GM23248 (cell line): Measurements from ENCODE around the gene MAGI1. TPM values are rescaled to one million over a fixed set of nuclear protein-coding genes. Genes with fewer than 3 reads are reported as not detected.

Source experiments
- DNase-seq: peaks from one replicate; pipeline ENCODE4 v3.0.0-alpha.2; 2015
- H2AFZ ChIP-seq: fragments of 200-600 bp; sonication (generic); 2 replicates; pipeline ENCODE4 v1.6.1; 2016; ENCODE audit warnings: antibody characterized with exemption
- H3F3A ChIP-seq: fragments of 200-600 bp; sonication (generic); 2 replicates; pipeline ENCODE4 v1.6.1; 2016; ENCODE audit warnings: mild to moderate bottlenecking, antibody characterized with exemption, mixed run types; ENCODE audit not compliant: insufficient read depth
- H3K27ac ChIP-seq: fragments of 200-600 bp; sonication (generic); 2 replicates; pipeline ENCODE4 v1.5.1; 2016; ENCODE audit warnings: mild to moderate bottlenecking
- H3K27me3 ChIP-seq: fragments of 200-600 bp; sonication (generic); replicated peaks from 2 replicates; pipeline ENCODE4 v1.6.1; 2016; ENCODE audit warnings: mild to moderate bottlenecking; ENCODE audit not compliant: insufficient read depth
- H3K36me3 ChIP-seq: fragments of 200-600 bp; sonication (generic); 2 replicates; pipeline ENCODE4 v1.6.1; 2016; ENCODE audit warnings: low read depth, mild to moderate bottlenecking
- H3K4me1 ChIP-seq: fragments of 200-600 bp; sonication (generic); 2 replicates; pipeline ENCODE4 v1.6.1; 2016; ENCODE audit warnings: mild to moderate bottlenecking; ENCODE audit not compliant: insufficient read depth
- H3K4me2 ChIP-seq: fragments of 200-600 bp; sonication (generic); one replicate; pipeline ENCODE4 v1.6.1; 2016; ENCODE audit warnings: mild to moderate bottlenecking; ENCODE audit not compliant: unreplicated experiment
- H3K4me3 ChIP-seq: fragments of 200-600 bp; sonication (generic); 2 replicates; pipeline ENCODE4 v1.5.1; 2016; ENCODE audit warnings: mild to moderate bottlenecking
- H3K79me2 ChIP-seq: fragments of 200-600 bp; sonication (generic); 2 replicates; pipeline ENCODE4 v1.6.1; 2016; ENCODE audit warnings: mild to moderate bottlenecking; ENCODE audit not compliant: insufficient read depth
- H3K9ac ChIP-seq: fragments of 200-600 bp; sonication (generic); 2 replicates; pipeline ENCODE4 v1.6.1; 2016; ENCODE audit warnings: mild to moderate bottlenecking
- H3K9me2 ChIP-seq: fragments of 200-600 bp; sonication (generic); 2 replicates; pipeline ENCODE4 v1.6.1; 2016; ENCODE audit warnings: mixed run types, mild to moderate bottlenecking, moderate library complexity; ENCODE audit not compliant: insufficient read depth
- H3K9me3 ChIP-seq: fragments of 200-600 bp; sonication (generic); one replicate; pipeline ENCODE4 v1.6.1; 2017; ENCODE audit warnings: low read depth
- H4K20me1 ChIP-seq: fragments of 200-600 bp; sonication (generic); 2 replicates; pipeline ENCODE4 v1.6.0; 2016; ENCODE audit not compliant: insufficient read depth
- EZH2 ChIP-seq: fragments of 200-600 bp; sonication (generic); IDR thresholded peaks from 2 replicates; pipeline ENCODE4 v1.6.1; 2018; ENCODE audit warnings: antibody characterized with exemption, mild to moderate bottlenecking; ENCODE audit not compliant: insufficient read depth, poor library complexity, severe bottlenecking
- EZH2phosphoT487 ChIP-seq: fragments of 200-600 bp; sonication (generic); IDR thresholded peaks from 2 replicates; pipeline ENCODE4 v1.6.1; 2018; ENCODE audit warnings: antibody characterized with exemption, moderate library complexity, mild to moderate bottlenecking, low read depth; ENCODE audit not compliant: insufficient read depth
- WGBS, 2 experiments: methylation state at CpG; one replicate each; pipeline ENCODE4 v1.1.6; 2015 to 2017; ENCODE audit warnings: low lambda C conversion rate in 2 of 2, low coverage in 1 of 2; ENCODE audit errors: missing lambda C conversion rate in 2 of 2; 5-methylcytosine and 5-hydroxymethylcytosine counted together
- in situ Hi-C: fragments of 300-500 bp; cut with MboI; formaldehyde crosslinking; loops from 2 replicates; pipeline ENCODE4 v1.15.0; 2020
- polyA plus RNA-seq: library from polyadenylated mRNA; unstranded; fragments of >200 nt; fragmentation: Nextera tagmentation; extraction: Ambion mirVana; gene quantifications from 2 replicates; pipeline ENCODE4 v1.2.1, GENCODE V29; 2016
- total RNA-seq: library from RNA; depleted of rRNA; stranded (reverse); fragments of >200 nt; shearing (Covaris generic); gene quantifications from 2 replicates; pipeline ENCODE4 v1.2.3, GENCODE V29; 2014

The MAGI1 gene
- total and polyA plus RNA-seq, 2 experiments from 2014 or later, result 7.3 to 13.8 TPM

GRCh38 chr3:65588884-65589283, 449.8 kb downstream of the MAGI1 start:
- 94% methylated on average over 3 of the region's 3 CpGs for WGBS, 2 experiments
- Histone ChIP-seq H3K36me3 (no peaks in the 10 kb centered on the region), H3K4me2 (no peak overlapping the region), H2AFZ (no peak overlapping the region), H3K27ac (no peak overlapping the region), H3K4me1 (no peaks in the 10 kb centered on the region), H3K9ac (no peak overlapping the region), H3K27me3 (no peaks in the 10 kb centered on the region), H3K79me2 (peaks cover 66% of the 10 kb centered on the region), H3K9me3 (no peaks in the 10 kb centered on the region), H4K20me1 (peaks cover 14% of the 10 kb centered on the region; the same call in 1 of the 2 replicates), H3F3A (no peaks in the 10 kb centered on the region), H3K9me2 (0 out of 2 replicates have a peak, but pooled peaks cover 5% of the 10 kb centered on the region), H3K4me3 (no peak overlapping the region)
- no peak for DNase-seq
- TF ChIP-seq EZH2phosphoT487, result no peak
- TF ChIP-seq EZH2, result no peak
- in situ Hi-C loops, result no loop called here

GRCh38 chr3:65587650-65588439, 450.9 kb downstream of the MAGI1 start:
- Histone ChIP-seq H3K9me3 (no peaks in the 10 kb centered on the region), H4K20me1 (peaks cover 14% of the 10 kb centered on the region; the same call in 1 of the 2 replicates), H3K9ac (no peak overlapping the region), H3K4me1 (peaks cover 6% of the 10 kb centered on the region), H3K9me2 (0 out of 2 replicates have a peak, but pooled peaks cover 5% of the 10 kb centered on the region), H3K79me2 (peaks cover 64% of the 10 kb centered on the region), H3K4me2 (no peak overlapping the region), H2AFZ (no peak overlapping the region), H3K4me3 (no peak overlapping the region), H3K36me3 (no peaks in the 10 kb centered on the region), H3K27me3 (no peaks in the 10 kb centered on the region), H3F3A (no peaks in the 10 kb centered on the region), H3K27ac (no peak overlapping the region)
- no peak for TF ChIP-seq EZH2
- TF ChIP-seq EZH2phosphoT487, result no peak
- DNase-seq, result no peak
- WGBS, 2 experiments, result 91 to 94% methylated on average over 12 of the region's 12 CpGs
- in situ Hi-C loops, result no loop called here

GRCh38 chr3:65584913-65585312, 453.8 kb downstream of the MAGI1 start:
- Histone ChIP-seq H4K20me1 (peaks cover 6% of the 10 kb centered on the region; the same call in 1 of the 2 replicates), H3K4me1 (peaks cover 6% of the 10 kb centered on the region), H3K36me3 (no peaks in the 10 kb centered on the region), H3K9me2 (no peaks in the 10 kb centered on the region), H3K4me2 (no peak overlapping the region), H3K9ac (no peak overlapping the region), H3F3A (no peaks in the 10 kb centered on the region), H3K27me3 (no peaks in the 10 kb centered on the region), H2AFZ (no peak overlapping the region), H3K79me2 (peaks cover 57% of the 10 kb centered on the region), H3K27ac (no peak overlapping the region), H3K9me3 (no peaks in the 10 kb centered on the region), H3K4me3 (no peak overlapping the region)
- no peak for DNase-seq
- 78 to 87% methylated on average over 2 of the region's 2 CpGs for WGBS, 2 experiments
- no peak for TF ChIP-seq EZH2phosphoT487
- no peak for TF ChIP-seq EZH2
- in situ Hi-C loops, result no loop called here

- Histone ChIP-seq H3K79me2 (peaks cover 49% of the 10 kb centered on the region), H3F3A (no peaks in the 10 kb centered on the region), H3K9ac (no peak overlapping the region), H3K27me3 (no peaks in the 10 kb centered on the region), H3K4me1 (peaks cover 6% of the 10 kb centered on the region), H3K4me3 (no peak overlapping the region), H4K20me1 (peaks cover 5% of the 10 kb centered on the region; the same call in 1 of the 2 replicates), H2AFZ (no peak overlapping the region), H3K9me3 (no peaks in the 10 kb centered on the region), H3K27ac (no peak overlapping the region), H3K36me3 (no peaks in the 10 kb centered on the region), H3K4me2 (no peak overlapping the region), H3K9me2 (no peaks in the 10 kb centered on the region)
- no peak for DNase-seq
- no peak for TF ChIP-seq EZH2
- no peak for TF ChIP-seq EZH2phosphoT487
- in situ Hi-C loops, result no loop called here
Observed at GRCh38 chr3:65584002-65584401, 454.7 kb downstream of the MAGI1 start.
